ENCODE measurements around the gene EME2.

GRCh38 chr16:1757714-1758461, 14.7 kb upstream of the EME2 start:
- TF ChIP-seq CTCF (conservative IDR thresholded peaks at IDR 0.05 in 1 of 2, IDR thresholded peaks at IDR 0.05 in 1 of 2; ENCODE audit: low read depth in 1 of 2, low read length in 2 of 2), result no peak
- TF ChIP-seq EZH2 (IDR thresholded peaks at IDR 0.05; ENCODE audit: low read length, missing control alignments), result no peak
